OCI-LY3 (cell line): Measurements from ENCODE around the gene PPP1R1B.

Experiments used
- H2AFZ ChIP-seq: fragments of 200-600, 300-600 bp; shearing (Covaris generic); 2 replicates; pipeline ENCODE4 v1.6.0; 2014; ENCODE audit warnings: antibody characterized with exemption, low read depth, low read length
- H3K27ac ChIP-seq: fragments of 200-600, 300-600 bp; sonication (generic); 2 replicates; pipeline ENCODE4 v1.5.1; 2014; ENCODE audit warnings: mild to moderate bottlenecking, low read length, moderate library complexity, mixed read lengths
- H3K27me3 ChIP-seq: fragments of 200-600, 300-600 bp; sonication (generic); 2 replicates; pipeline ENCODE4 v1.6.1; 2014; ENCODE audit warnings: low read depth, low read length, mixed read lengths
- H3K36me3 ChIP-seq: fragments of 200-600, 300-600 bp; sonication (generic); replicated peaks from 2 replicates; pipeline ENCODE3; 2014; ENCODE audit warnings: low read depth, low read length, mixed read lengths
- H3K4me1 ChIP-seq: fragments of 300-600, 200-600 bp; sonication (generic); 2 replicates; pipeline ENCODE4 v1.6.1; 2014; ENCODE audit warnings: low read length, mixed read lengths
- H3K4me2 ChIP-seq: fragments of 200-600, 300-600 bp; sonication (generic); 2 replicates; pipeline ENCODE4 v1.6.1; 2014; ENCODE audit warnings: low read length, mixed read lengths
- H3K4me3 ChIP-seq: fragments of 300-600, 200-600 bp; sonication (generic); 2 replicates; pipeline ENCODE4 v1.5.1; 2014; ENCODE audit warnings: antibody characterized with exemption, mild to moderate bottlenecking, low read length, moderate library complexity
- H3K79me2 ChIP-seq: fragments of 300-600, 200-600 bp; shearing (Covaris generic); 2 replicates; pipeline ENCODE4 v1.6.1; 2014; ENCODE audit warnings: mild to moderate bottlenecking, low read length, mixed read lengths
- H3K9ac ChIP-seq: fragments of 300-600, 200-600 bp; shearing (Covaris generic); 2 replicates; pipeline ENCODE4 v1.6.0; 2014; ENCODE audit warnings: mild to moderate bottlenecking, low read length, moderate library complexity
- H3K9me3 ChIP-seq: fragments of 200-600, 300-600 bp; shearing (Covaris generic); 2 replicates; pipeline ENCODE4 v1.6.1; 2014; ENCODE audit warnings: low read length, mixed read lengths; ENCODE audit not compliant: insufficient read depth
- H4K20me1 ChIP-seq: fragments of 200-600, 300-600 bp; sonication (generic); 2 replicates; pipeline ENCODE4 v1.6.1; 2016; ENCODE audit warnings: low read length, mixed read lengths; ENCODE audit not compliant: insufficient read depth
- EZH2phosphoT487 ChIP-seq: fragments of 200-600 bp; shearing (Covaris generic); IDR thresholded peaks from 2 replicates; pipeline ENCODE4 v1.6.1; 2018; ENCODE audit warnings: antibody characterized with exemption, mixed run types, low read depth
- TF ChIP-seq, protein P1 (sequence below): fragments of 200-600, 300-600 bp; sonication (generic); IDR thresholded peaks from 2 replicates; pipeline ENCODE4 v1.5.1; 2014; ENCODE audit warnings: antibody characterized with exemption, low read length, low read depth

The PPP1R1B gene

GRCh38 chr17:39641097-39641496, 14.3 kb downstream of the PPP1R1B start:
- Histone ChIP-seq H3K9me3 (no peaks in the 10 kb centered on the region), H3K36me3 (no peaks in the 10 kb centered on the region), H3K4me1 (peaks cover 27% of the 10 kb centered on the region), H3K9ac (no peak overlapping the region), H3K27me3 (no peaks in the 10 kb centered on the region), H2AFZ (no peak overlapping the region), H3K27ac (no peak overlapping the region), H3K4me3 (no peak overlapping the region), H3K4me2 (no peak overlapping the region), H4K20me1 (peaks cover 38% of the 10 kb centered on the region), H3K79me2 (peaks cover 52% of the 10 kb centered on the region)
- TF ChIP-seq, protein P1, sequence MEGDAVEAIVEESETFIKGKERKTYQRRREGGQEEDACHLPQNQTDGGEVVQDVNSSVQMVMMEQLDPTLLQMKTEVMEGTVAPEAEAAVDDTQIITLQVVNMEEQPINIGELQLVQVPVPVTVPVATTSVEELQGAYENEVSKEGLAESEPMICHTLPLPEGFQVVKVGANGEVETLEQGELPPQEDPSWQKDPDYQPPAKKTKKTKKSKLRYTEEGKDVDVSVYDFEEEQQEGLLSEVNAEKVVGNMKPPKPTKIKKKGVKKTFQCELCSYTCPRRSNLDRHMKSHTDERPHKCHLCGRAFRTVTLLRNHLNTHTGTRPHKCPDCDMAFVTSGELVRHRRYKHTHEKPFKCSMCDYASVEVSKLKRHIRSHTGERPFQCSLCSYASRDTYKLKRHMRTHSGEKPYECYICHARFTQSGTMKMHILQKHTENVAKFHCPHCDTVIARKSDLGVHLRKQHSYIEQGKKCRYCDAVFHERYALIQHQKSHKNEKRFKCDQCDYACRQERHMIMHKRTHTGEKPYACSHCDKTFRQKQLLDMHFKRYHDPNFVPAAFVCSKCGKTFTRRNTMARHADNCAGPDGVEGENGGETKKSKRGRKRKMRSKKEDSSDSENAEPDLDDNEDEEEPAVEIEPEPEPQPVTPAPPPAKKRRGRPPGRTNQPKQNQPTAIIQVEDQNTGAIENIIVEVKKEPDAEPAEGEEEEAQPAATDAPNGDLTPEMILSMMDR, result no peak
- no peak for TF ChIP-seq EZH2phosphoT487

DNA sequence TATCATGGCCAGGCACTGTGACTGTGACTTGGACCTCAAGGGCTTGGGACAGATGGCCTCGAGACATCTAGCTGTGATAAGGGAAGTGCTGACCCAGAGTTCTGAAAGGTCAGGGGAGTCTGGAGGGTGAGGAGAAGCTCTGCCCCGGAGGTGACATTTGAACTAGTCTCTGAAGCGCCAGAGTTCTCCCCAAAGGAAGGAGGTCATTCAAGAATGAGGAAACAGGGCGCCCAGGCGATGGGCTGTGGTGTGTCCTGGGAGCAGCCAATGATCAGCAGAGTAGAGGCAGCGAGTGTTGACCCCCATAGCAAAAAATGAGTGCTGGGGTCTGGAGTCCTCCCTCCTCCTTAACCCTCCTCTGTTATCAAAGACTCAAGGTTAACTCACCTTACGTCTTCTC, 15.1 kb downstream of the PPP1R1B start:
- peaks cover 21% of the 10 kb centered on the region for H3K4me1 ChIP-seq
- no peaks in the 10 kb centered on the region for H3K27me3 ChIP-seq
- no peak for TF ChIP-seq EZH2phosphoT487
- TF ChIP-seq, protein P1, result no peak
- peaks cover 55% of the 10 kb centered on the region for H3K79me2 ChIP-seq
- H3K4me2 ChIP-seq, result no peak overlapping the region
- no peak overlapping the region for H3K9ac ChIP-seq
- no peak overlapping the region for H3K27ac ChIP-seq
- no peak overlapping the region for H2AFZ ChIP-seq
- no peaks in the 10 kb centered on the region for H3K9me3 ChIP-seq
- H4K20me1 ChIP-seq, result peaks cover 38% of the 10 kb centered on the region
- H3K4me3 ChIP-seq, result no peak overlapping the region
- H3K36me3 ChIP-seq, result no peaks in the 10 kb centered on the region

- H4K20me1 ChIP-seq, result peaks cover 38% of the 10 kb centered on the region
- H3K4me3 ChIP-seq, result no peak overlapping the region
- no peak overlapping the region for H2AFZ ChIP-seq
- H3K36me3 ChIP-seq, result no peaks in the 10 kb centered on the region
- no peak overlapping the region for H3K4me2 ChIP-seq
- H3K79me2 ChIP-seq, result peaks cover 56% of the 10 kb centered on the region
- H3K27ac ChIP-seq, result no peak overlapping the region
- no peaks in the 10 kb centered on the region for H3K27me3 ChIP-seq
- no peak overlapping the region for H3K9ac ChIP-seq
- H3K9me3 ChIP-seq, result no peaks in the 10 kb centered on the region
- peaks cover 21% of the 10 kb centered on the region for H3K4me1 ChIP-seq
- TF ChIP-seq, protein P1, result no peak
- TF ChIP-seq EZH2phosphoT487, result no peak
Measured at GRCh38 chr17:39642291-39643074, 15.7 kb downstream of the PPP1R1B start.

- H3K36me3 ChIP-seq, result no peaks in the 10 kb centered on the region
- no peak overlapping the region for H3K4me3 ChIP-seq
- H3K27me3 ChIP-seq, result no peaks in the 10 kb centered on the region
- H3K79me2 ChIP-seq, result peaks cover 48% of the 10 kb centered on the region
- H3K4me2 ChIP-seq, result no peak overlapping the region
- no peaks in the 10 kb centered on the region for H3K9me3 ChIP-seq
- H3K4me1 ChIP-seq, result peaks cover 15% of the 10 kb centered on the region
- no peak overlapping the region for H3K27ac ChIP-seq
- H3K9ac ChIP-seq, result no peak overlapping the region
- H2AFZ ChIP-seq, result no peak overlapping the region
- H4K20me1 ChIP-seq, result peaks cover 38% of the 10 kb centered on the region
- no peak for TF ChIP-seq EZH2phosphoT487
- TF ChIP-seq, protein P1, result no peak
Measured at GRCh38 chr17:39643271-39643670, 16.5 kb downstream of the PPP1R1B start.
